ENCODE measurements around the gene TRIM40.
"Not testable (repeated sequence)": the region's sequence is repeated elsewhere in the genome, so short reads cannot be mapped to it uniquely, and the experiment has no call there.

TRIM40 gene

GRCh38 chr6:30160008-30160784 is 24.3 kb downstream of the TRIM40 start:
- no peak overlapping the region for H3K4me3 ChIP-seq (ENCODE audit: low read length)
- TF ChIP-seq ZNF274 (IDR thresholded peaks at IDR 0.05; ENCODE audit: low read depth, low read length) = no peak

DNA sequence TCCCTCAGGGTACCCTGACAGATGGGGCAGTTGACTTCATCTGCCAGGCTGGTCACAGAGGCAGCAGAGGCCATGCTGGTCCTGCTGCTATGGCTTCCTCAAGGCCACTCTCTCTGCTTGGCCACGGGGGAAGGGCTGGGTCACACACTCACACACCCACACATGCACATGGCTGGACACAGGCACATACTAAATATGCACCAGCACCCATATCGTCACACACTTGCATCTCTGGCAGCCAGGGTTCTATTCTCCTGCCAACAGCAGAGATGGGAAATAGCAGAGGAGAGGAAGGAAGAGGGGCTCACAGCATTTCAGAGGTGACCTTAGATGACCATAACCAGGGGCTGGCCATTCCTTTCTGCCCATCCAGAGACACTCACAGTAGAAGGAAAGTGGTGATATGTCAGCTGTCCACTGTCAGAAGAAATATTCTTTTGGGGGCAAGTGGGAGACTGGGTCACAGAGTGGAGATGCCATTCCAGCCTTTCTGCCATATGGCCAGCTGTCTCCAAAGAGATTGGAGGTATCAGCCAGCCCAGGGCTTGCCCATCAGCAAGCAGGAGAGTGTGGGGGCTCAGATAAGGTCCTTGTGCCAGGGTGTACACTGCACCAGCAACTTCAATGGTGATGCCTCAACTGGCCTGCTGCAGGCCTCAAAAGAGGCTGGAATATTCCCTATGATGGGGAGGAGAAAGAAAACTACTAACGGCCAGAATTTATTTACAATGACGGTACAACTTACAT is 25.0 kb downstream of the TRIM40 start, which contains the start of gene TRIM10:
TRIM10 (minus strand) TSS at position 427 of the 747 bp plus-strand sequence; CDS start at position 74, 353 bp downstream.
- no peak for TF ChIP-seq ZNF274 (IDR thresholded peaks at IDR 0.05; ENCODE audit: low read depth, low read length)
- no peak within 1 kb of the TSS for H3K4me3 ChIP-seq (ENCODE audit: low read length)

DNA sequence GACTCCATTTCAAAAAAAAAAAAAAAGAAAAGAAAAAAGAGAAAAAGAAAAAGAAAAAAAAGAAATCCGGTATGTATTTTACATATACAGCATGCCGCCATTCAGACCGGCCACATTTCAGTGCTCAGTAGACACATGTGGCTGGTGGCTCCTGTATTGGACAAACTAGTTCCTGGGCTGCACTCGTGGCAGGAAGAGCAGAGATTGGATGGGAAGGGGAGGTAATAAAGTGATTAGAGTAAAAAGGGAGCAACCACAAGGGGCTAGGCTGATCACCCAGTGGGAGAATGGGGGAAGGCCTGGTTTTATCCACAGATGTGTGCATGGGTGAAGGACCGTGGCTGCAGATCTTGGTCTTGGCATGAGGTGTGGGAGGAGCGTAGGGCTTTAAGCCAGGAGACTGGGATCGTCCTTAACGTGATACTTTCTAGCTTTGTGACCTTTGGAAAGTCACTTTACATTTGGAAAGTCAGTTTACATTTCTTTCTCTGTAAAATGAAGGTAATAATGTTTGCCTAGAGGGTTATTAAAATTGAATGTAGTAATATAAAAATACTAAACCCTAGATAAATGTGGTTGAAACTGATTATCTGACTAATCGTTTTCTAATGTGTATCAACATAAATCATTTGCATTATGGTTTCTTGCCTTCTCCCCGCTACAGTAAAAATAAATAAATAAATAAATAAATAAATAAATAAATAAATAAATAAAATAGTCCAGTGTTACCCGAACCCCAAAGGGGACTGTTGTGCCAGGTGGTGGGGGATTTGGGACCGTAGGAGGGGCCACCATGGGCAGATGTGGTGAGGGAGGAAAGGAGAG is 26.5 kb downstream of the TRIM40 start:
- H3K4me3 ChIP-seq (ENCODE audit: low read length) = no peak overlapping the region
- no peak for TF ChIP-seq ZNF274 (IDR thresholded peaks at IDR 0.05; ENCODE audit: low read depth, low read length)

- TF ChIP-seq ZNF274 (IDR thresholded peaks at IDR 0.05; ENCODE audit: low read depth, low read length) = no peak
- no peak within 1 kb of the TSS for H3K4me3 ChIP-seq (ENCODE audit: low read length)
These were observed 27.4 kb downstream of the TRIM40 start, which contains the start of gene TRIM15 for GRCh38 chr6:30163090-30163917. TSS of gene TRIM15 (plus strand) at chr6:30163546. CDS start at chr6:30163685, 139 bp downstream.

DNA sequence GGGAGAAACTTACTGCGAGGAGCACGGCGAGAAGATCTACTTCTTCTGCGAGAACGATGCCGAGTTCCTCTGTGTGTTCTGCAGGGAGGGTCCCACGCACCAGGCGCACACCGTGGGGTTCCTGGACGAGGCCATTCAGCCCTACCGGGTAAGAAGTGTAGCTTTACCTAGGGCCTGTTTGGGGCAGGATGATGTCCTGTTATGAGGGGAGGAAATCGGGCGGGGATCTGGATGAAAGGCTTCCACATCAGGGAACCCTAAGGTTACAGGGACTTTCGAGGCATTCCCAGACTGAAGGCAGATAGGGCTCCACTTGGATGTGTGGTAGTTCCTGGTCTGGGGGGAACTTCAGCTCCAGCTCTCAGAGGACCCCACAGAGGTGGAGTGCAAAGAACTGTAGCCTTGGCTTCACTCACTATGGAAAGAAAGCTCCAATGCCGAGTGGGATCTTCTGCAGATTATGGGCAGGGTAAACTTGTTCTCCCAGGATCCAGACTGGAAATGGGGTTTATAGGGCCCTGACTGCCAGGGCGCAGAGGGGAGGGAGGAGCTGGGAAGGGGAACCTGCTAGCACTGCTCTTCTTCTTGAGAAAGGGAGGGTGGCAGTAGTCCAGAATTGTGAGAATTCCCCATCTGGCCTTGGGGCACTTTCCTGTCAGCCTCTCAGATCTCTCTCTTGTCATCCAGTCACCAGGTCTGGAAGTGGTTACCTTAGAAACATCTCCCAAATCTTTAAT is 28.1 kb downstream of the TRIM40 start:
- no peak for TF ChIP-seq ZNF274 (IDR thresholded peaks at IDR 0.05; ENCODE audit: low read depth, low read length)
- no peak overlapping the region for H3K4me3 ChIP-seq (ENCODE audit: low read length)

- no peak for TF ChIP-seq ZNF274 (IDR thresholded peaks at IDR 0.05; ENCODE audit: low read depth, low read length)
- no peak overlapping the region for H3K4me3 ChIP-seq (ENCODE audit: low read length)
These were observed 28.8 kb downstream of the TRIM40 start for GRCh38 chr6:30164714-30165113.

DNA sequence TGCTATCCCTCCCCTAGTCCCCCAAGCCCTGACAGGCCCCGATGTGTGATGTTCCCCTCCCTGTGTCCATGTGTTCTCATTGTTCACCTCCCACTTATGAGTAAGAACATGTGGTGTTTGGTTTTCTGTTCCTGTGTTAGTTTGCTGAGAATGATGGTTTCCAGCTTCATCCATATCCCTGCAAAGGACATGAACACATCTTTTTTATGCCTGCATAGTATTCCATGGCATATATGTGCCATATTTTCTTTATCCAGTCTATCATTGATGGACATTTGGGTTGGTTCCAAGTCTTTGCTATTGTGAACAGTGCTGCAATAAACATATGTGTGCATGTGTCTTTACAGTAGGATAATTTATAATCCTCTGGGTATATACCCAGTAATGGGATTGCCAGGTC is 29.3 kb downstream of the TRIM40 start:
- not testable (repeated sequence) for H3K4me3 ChIP-seq (ENCODE audit: low read length)

GRCh38 chr6:30167101-30167500 is 31.2 kb downstream of the TRIM40 start:
- no peak overlapping the region for H3K4me3 ChIP-seq (ENCODE audit: low read length)
- no peak for TF ChIP-seq ZNF274 (IDR thresholded peaks at IDR 0.05; ENCODE audit: low read depth, low read length)

DNA sequence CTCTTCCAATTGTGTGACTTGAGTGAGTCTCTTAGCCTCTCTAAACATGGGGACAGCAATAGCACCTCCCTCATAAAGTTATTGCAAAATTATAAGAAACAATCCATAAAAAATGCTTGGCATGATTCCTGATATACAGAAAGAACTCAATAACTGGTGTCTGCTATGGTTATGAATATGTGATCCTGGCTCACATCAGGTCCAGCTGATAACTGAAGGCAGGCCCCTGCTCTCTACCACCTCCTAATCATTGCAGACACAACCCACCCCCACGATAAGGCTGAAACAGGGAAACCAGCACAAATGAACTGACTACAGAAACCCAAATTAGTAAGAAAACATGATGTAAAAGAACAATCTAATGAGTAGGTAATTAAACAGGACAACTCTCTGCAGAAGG is 32.8 kb downstream of the TRIM40 start:
- no peak overlapping the region for H3K4me3 ChIP-seq (ENCODE audit: low read length)
- TF ChIP-seq ZNF274 (IDR thresholded peaks at IDR 0.05; ENCODE audit: low read depth, low read length) = no peak

GRCh38 chr6:30169658-30170614 is 34.0 kb downstream of the TRIM40 start:
- H3K4me3 ChIP-seq (ENCODE audit: low read length) = no peak overlapping the region
- no peak for TF ChIP-seq ZNF274 (IDR thresholded peaks at IDR 0.05; ENCODE audit: low read depth, low read length)

GRCh38 chr6:30171677-30172471 is 35.9 kb downstream of the TRIM40 start:
- no peak for TF ChIP-seq ZNF274 (IDR thresholded peaks at IDR 0.05; ENCODE audit: low read depth, low read length)
- H3K4me3 ChIP-seq (ENCODE audit: low read length) = no peak overlapping the region
